Caco-2 (cell line): ENCODE results near the gene TNRC18. TPM values are rescaled to one million over a fixed set of nuclear protein-coding genes. Genes with fewer than 3 reads are reported as not detected.
A peak's percentile ranks its signal among the peaks of the same experiment; 100 is the strongest.

ENCODE experiments used
- BruUV-seq: library from RNA; stranded (reverse); fragments of 400-500 nt; replicated peaks from 2 replicates; lab custom pipeline; 2021; lab: Mats Ljungman, UMichigan
- CTCF ChIA-PET: fragments of 300-600 bp; sonication (Branson Sonifier 250); formaldehyde crosslinking; loops from one replicate; lab custom pipeline; 2022; ENCODE audit warnings: antibody characterized with exemption; lab: Charles Lee
- POLR2A ChIA-PET: fragments of 300-600 bp; sonication (Branson Sonifier 250); formaldehyde crosslinking; loops from one replicate; lab custom pipeline; 2022; ENCODE audit warnings: antibody characterized with exemption; lab: Charles Lee
- DNase-seq, 2 experiments: peaks; one replicate each; pipeline versions ENCODE4 v3.0.0 to v3.0.0-alpha.2; 2020 to 2022
- H3K27me3 ChIP-seq: replicated peaks from 2 replicates; pipeline ENCODE4 v1.6.0; 2011; ENCODE audit warnings: low read length; ENCODE audit not compliant: control insufficient read depth, insufficient read depth
- H3K36me3 ChIP-seq: 2 replicates; pipeline ENCODE4 v1.5.1; 2011; ENCODE audit warnings: low read length; ENCODE audit not compliant: control insufficient read depth, insufficient read depth
- H3K4me1 ChIP-seq: fragments of 250-450 bp; sonication (Bioruptor Pico); 2 replicates; pipeline ENCODE4 v1.5.1; 2020; ENCODE audit warnings: mild to moderate bottlenecking
- H3K4me3 ChIP-seq: 2 replicates; pipeline ENCODE4 v1.5.1; 2011; ENCODE audit warnings: low read depth, mild to moderate bottlenecking, control low read depth, low read length
- H3K9me3 ChIP-seq: fragments of 250-450 bp; sonication (Bioruptor Pico); 2 replicates; pipeline ENCODE4 v1.5.1; 2020; ENCODE audit warnings: mild to moderate bottlenecking, moderate library complexity
- H3K27ac Mint-ChIP-seq: one replicate; pipeline ENCODE4 v1.8.0; 2022; ENCODE audit warnings: mixed read lengths; ENCODE audit not compliant: unreplicated experiment
- H3K27me3 Mint-ChIP-seq: one replicate; pipeline ENCODE4 v1.8.0; 2022; ENCODE audit warnings: mixed read lengths; ENCODE audit not compliant: insufficient read depth, unreplicated experiment
- H3K36me3 Mint-ChIP-seq: one replicate; pipeline ENCODE4 v1.8.0; 2022; ENCODE audit warnings: mild to moderate bottlenecking, mixed read lengths; ENCODE audit not compliant: insufficient read depth, unreplicated experiment
- H3K4me1 Mint-ChIP-seq: one replicate; pipeline ENCODE4 v1.8.0; 2022; ENCODE audit warnings: low read depth, mixed read lengths; ENCODE audit not compliant: unreplicated experiment
- H3K4me3 Mint-ChIP-seq: one replicate; pipeline ENCODE4 v1.8.0; 2022; ENCODE audit warnings: mild to moderate bottlenecking, moderate library complexity, mixed read lengths; ENCODE audit not compliant: unreplicated experiment
- H3K9me3 Mint-ChIP-seq: one replicate; pipeline ENCODE4 v1.8.0; 2022; ENCODE audit warnings: mixed read lengths; ENCODE audit not compliant: unreplicated experiment
- CTCF ChIP-seq, 2 experiments: fragments of 200-600 bp in 1 of 2; IDR thresholded peaks; 1 replicate in 1 of 2; 2 replicates in 1 of 2; pipeline versions ENCODE4 v1.5.1 to v1.8.0; 2011 to 2022; ENCODE audit warnings: antibody characterized with exemption in 1 of 2, control low read depth in 1 of 2, inconsistent platforms in 1 of 2, low read depth in 1 of 2, low read length in 1 of 2, mild to moderate bottlenecking in 1 of 2, moderate library complexity in 1 of 2; ENCODE audit not compliant: insufficient read depth in 1 of 2, severe bottlenecking in 1 of 2, unreplicated experiment in 1 of 2
- intact Hi-C: fragments of 100-400 bp; cut with micrococcal nuclease; formaldehyde crosslinking; loops from one replicate; pipeline ENCODE4 v1.10.0; 2022; ENCODE audit not compliant: unreplicated experiment
- total RNA-seq: library from RNA; stranded (reverse); gene quantifications from 2 replicates; pipeline ENCODE4 v1.2.3, GENCODE V29; 2022

TNRC18 gene
- total RNA-seq, 1 experiment from 2014 or later: 75.6 TPM

GRCh38 chr7:5352440-5353010 lies 71.1 kb downstream of the TNRC18 start:
- Mint-ChIP-seq H3K4me3 (no peak overlapping the region), H3K27me3 (no peaks in the 10 kb centered on the region), H3K9me3 (no peaks in the 10 kb centered on the region), H3K4me1 (peaks cover 14% of the 10 kb centered on the region), H3K36me3 (peaks cover 63% of the 10 kb centered on the region), H3K27ac (peak overlapping the region; percentile 31)
- Histone ChIP-seq H3K9me3 (no peaks in the 10 kb centered on the region), H3K36me3 (peaks cover 8% of the 10 kb centered on the region), H3K4me1 (0 out of 2 replicates have a peak, but pooled peaks cover 4% of the 10 kb centered on the region), H3K4me3 (no peak overlapping the region), H3K27me3 (no peaks in the 10 kb centered on the region)
- TF ChIP-seq CTCF (IDR thresholded peaks at IDR 0.05; ENCODE audit: insufficient read depth in 1 of 2, low read depth in 1 of 2, low read length in 1 of 2, severe bottlenecking in 1 of 2, unreplicated experiment in 1 of 2): no peak
- ChIA-PET CTCF (no interaction called here), POLR2A (no interaction called here)
- DNase-seq: no peak
- BruUV-seq: no TSS peak
- intact Hi-C loops: no loop called here

- Mint-ChIP-seq H3K27me3 (no peaks in the 10 kb centered on the region), H3K4me1 (peaks cover 14% of the 10 kb centered on the region), H3K36me3 (peaks cover 55% of the 10 kb centered on the region), H3K4me3 (no peak overlapping the region), H3K27ac (no peak overlapping the region), H3K9me3 (no peaks in the 10 kb centered on the region)
- intact Hi-C loops: no loop called here
- H3K36me3 ChIP-seq: peaks cover 7% of the 10 kb centered on the region
- BruUV-seq: no TSS peak
- H3K9me3 ChIP-seq: no peaks in the 10 kb centered on the region
- TF ChIP-seq CTCF (IDR thresholded peaks at IDR 0.05; ENCODE audit: insufficient read depth in 1 of 2, low read depth in 1 of 2, low read length in 1 of 2, severe bottlenecking in 1 of 2, unreplicated experiment in 1 of 2): no peak
- ChIA-PET POLR2A (no interaction called here), CTCF (no interaction called here)
- H3K4me3 ChIP-seq: no peak overlapping the region
- DNase-seq: no peak
- 0 out of 2 replicates have a peak, but pooled peaks cover 4% of the 10 kb centered on the region for H3K4me1 ChIP-seq
- H3K27me3 ChIP-seq: no peaks in the 10 kb centered on the region
These were observed 71.9 kb downstream of the TNRC18 start for GRCh38 chr7:5351507-5352265.

- Mint-ChIP-seq H3K36me3 (peaks cover 46% of the 10 kb centered on the region), H3K27me3 (no peaks in the 10 kb centered on the region), H3K4me3 (no peak overlapping the region), H3K27ac (no peak overlapping the region), H3K9me3 (no peaks in the 10 kb centered on the region), H3K4me1 (peaks cover 14% of the 10 kb centered on the region)
- ChIA-PET POLR2A (no interaction called here), CTCF (no interaction called here)
- TF ChIP-seq CTCF (IDR thresholded peaks at IDR 0.05; ENCODE audit: insufficient read depth in 1 of 2, low read depth in 1 of 2, low read length in 1 of 2, severe bottlenecking in 1 of 2, unreplicated experiment in 1 of 2): no peak
- no TSS peak for BruUV-seq
- Histone ChIP-seq H3K9me3 (no peaks in the 10 kb centered on the region), H3K4me3 (no peak overlapping the region), H3K36me3 (peaks cover 6% of the 10 kb centered on the region), H3K27me3 (no peaks in the 10 kb centered on the region), H3K4me1 (0 out of 2 replicates have a peak, but pooled peaks cover 4% of the 10 kb centered on the region)
- intact Hi-C loops: no loop called here
- no peak for DNase-seq
These were observed 72.8 kb downstream of the TNRC18 start for GRCh38 chr7:5350600-5351385.
